ENCODE measurements around the gene PUM1.

The PUM1 gene

DNA sequence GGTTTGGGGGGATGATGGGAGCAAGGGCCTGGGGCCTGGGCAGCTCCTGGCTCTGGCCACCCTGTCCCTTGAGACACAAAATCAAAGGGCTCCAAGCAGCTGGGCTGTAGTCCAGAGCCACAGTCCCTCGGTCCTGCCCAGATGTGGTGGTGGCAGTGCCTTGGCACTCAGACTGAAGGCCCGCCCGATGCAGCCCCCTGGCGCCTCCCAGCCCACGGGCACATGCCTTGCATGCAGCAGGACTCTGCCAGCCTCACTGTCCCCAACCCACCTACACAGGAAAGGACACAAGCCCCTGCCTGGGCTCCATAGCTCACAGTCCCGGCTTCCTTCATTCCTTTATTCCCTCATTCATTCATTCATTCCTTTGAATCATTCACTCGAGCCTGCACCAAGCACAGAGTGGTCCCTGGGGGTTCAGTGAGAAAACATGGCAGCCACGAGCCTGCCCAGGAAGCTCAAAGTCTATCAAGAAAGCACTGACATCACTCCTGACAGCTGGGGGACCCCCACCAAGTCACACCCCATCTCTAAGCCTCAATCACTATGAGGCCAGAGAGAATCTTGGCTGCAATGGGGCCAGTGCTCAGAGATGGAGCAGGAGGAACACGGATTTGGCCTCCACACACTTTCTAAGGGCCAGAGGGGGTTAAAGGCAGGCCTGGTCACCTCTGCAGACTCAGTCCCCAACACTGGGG, 162.8 kb downstream of the PUM1 start:
- H3K27ac ChIP-seq: no peak overlapping the region
- no peaks in the 10 kb centered on the region for H3K27me3 ChIP-seq (replicated peaks)
- no peak overlapping the region for H3K4me3 ChIP-seq (ENCODE audit: low read depth, low read length)
- in situ Hi-C loops (cut with HindIII; ENCODE audit: low pct_ligation_motif_present, low sequenced_read_pairs): no loop called here
- DNase-seq: no peak
- TF ChIP-seq, protein P1, sequence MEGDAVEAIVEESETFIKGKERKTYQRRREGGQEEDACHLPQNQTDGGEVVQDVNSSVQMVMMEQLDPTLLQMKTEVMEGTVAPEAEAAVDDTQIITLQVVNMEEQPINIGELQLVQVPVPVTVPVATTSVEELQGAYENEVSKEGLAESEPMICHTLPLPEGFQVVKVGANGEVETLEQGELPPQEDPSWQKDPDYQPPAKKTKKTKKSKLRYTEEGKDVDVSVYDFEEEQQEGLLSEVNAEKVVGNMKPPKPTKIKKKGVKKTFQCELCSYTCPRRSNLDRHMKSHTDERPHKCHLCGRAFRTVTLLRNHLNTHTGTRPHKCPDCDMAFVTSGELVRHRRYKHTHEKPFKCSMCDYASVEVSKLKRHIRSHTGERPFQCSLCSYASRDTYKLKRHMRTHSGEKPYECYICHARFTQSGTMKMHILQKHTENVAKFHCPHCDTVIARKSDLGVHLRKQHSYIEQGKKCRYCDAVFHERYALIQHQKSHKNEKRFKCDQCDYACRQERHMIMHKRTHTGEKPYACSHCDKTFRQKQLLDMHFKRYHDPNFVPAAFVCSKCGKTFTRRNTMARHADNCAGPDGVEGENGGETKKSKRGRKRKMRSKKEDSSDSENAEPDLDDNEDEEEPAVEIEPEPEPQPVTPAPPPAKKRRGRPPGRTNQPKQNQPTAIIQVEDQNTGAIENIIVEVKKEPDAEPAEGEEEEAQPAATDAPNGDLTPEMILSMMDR (IDR thresholded peaks at IDR 0.05; ENCODE audit: low read depth, low read length, missing control alignments): no peak
- no peaks in the 10 kb centered on the region for H3K36me3 ChIP-seq (replicated peaks)

GRCh38 chr1:30901798-30902581, 163.5 kb downstream of the PUM1 start:
- in situ Hi-C loops (cut with HindIII; ENCODE audit: low pct_ligation_motif_present, low sequenced_read_pairs): no loop called here
- Histone ChIP-seq H3K4me3 (ENCODE audit: low read depth, low read length) (no peak overlapping the region), H3K27me3 (replicated peaks) (no peaks in the 10 kb centered on the region), H3K27ac (no peak overlapping the region), H3K36me3 (replicated peaks) (no peaks in the 10 kb centered on the region)
- TF ChIP-seq, protein P1 (IDR thresholded peaks at IDR 0.05; ENCODE audit: low read depth, low read length, missing control alignments): no peak
- no peak for DNase-seq

- in situ Hi-C loops (cut with HindIII; ENCODE audit: low pct_ligation_motif_present, low sequenced_read_pairs): no loop called here
- Histone ChIP-seq H3K27me3 (replicated peaks) (no peaks in the 10 kb centered on the region), H3K27ac (no peak overlapping the region), H3K36me3 (replicated peaks) (no peaks in the 10 kb centered on the region), H3K4me3 (ENCODE audit: low read depth, low read length) (no peak overlapping the region)
- DNase-seq: no peak
- TF ChIP-seq, protein P1 (IDR thresholded peaks at IDR 0.05; ENCODE audit: low read depth, low read length, missing control alignments): no peak
Measured at GRCh38 chr1:30900931-30901560, 164.5 kb downstream of the PUM1 start.

DNA sequence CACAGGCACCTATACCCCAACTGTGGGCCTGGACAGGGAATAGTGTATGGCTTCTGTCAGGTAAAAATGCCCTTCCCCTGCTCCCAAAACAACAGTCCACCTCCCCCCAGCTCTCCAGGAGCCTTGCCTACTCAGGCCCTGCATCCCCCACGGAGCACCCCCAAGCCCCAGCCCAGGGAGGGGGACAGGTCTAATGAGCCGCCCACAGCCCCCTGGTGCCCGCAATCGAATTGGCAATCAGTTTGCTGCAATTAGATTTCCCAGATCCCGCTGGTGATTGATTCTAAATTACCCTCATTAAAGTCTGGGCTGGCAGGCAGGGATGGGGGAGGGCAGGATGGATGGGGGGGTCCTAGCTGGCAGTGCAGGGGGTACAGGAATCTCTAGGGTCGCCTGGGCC, 165.0 kb downstream of the PUM1 start:
- in situ Hi-C loops (cut with HindIII; ENCODE audit: low pct_ligation_motif_present, low sequenced_read_pairs): no loop called here
- Histone ChIP-seq H3K27me3 (replicated peaks) (no peaks in the 10 kb centered on the region), H3K36me3 (replicated peaks) (no peaks in the 10 kb centered on the region), H3K4me3 (ENCODE audit: low read depth, low read length) (no peak overlapping the region), H3K27ac (no peak overlapping the region)
- DNase-seq: no peak
- TF ChIP-seq, protein P1 (IDR thresholded peaks at IDR 0.05; ENCODE audit: low read depth, low read length, missing control alignments): peak; percentile 4

- no peak overlapping the region for H3K4me3 ChIP-seq (ENCODE audit: low read depth, low read length)
- in situ Hi-C loops (cut with HindIII; ENCODE audit: low pct_ligation_motif_present, low sequenced_read_pairs): no loop called here
Measured at GRCh38 chr1:30899577-30900389, 165.7 kb downstream of the PUM1 start.

More at GRCh38 chr1:30899577-30900389, 165.7 kb downstream of the PUM1 start:
- TF ChIP-seq, protein P1 (IDR thresholded peaks at IDR 0.05; ENCODE audit: low read depth, low read length, missing control alignments): no peak
- no peak for DNase-seq
- no peak overlapping the region for H3K27ac ChIP-seq
- H3K36me3 ChIP-seq (replicated peaks): no peaks in the 10 kb centered on the region
- H3K27me3 ChIP-seq (replicated peaks): no peaks in the 10 kb centered on the region

Data from brain microvascular endothelial cell (primary cell).